AG04450 (cell line): ENCODE data around the gene ARMH1. TPM values are rescaled to one million over a fixed set of nuclear protein-coding genes. Genes with fewer than 3 reads are reported as not detected.

Experiments used
- CTCF ChIA-PET: fragments of 300-600, 350-600 bp; formaldehyde crosslinking; extraction: SDS; loops from one replicate; lab custom pipeline; 2022; ENCODE audit warnings: antibody characterized with exemption, inconsistent platforms; lab: Charles Lee
- POLR2A ChIA-PET: fragments of 350-600 bp; formaldehyde crosslinking; extraction: SDS; loops from one replicate; lab custom pipeline; 2021; ENCODE audit warnings: antibody characterized with exemption, inconsistent platforms; lab: Yijun Ruan, JAX
- DNase-seq: peaks from one replicate; pipeline ENCODE4 v3.0.0-alpha.2; 2011; ENCODE audit warnings: low read depth, low spot score
- H3K27ac ChIP-seq: one replicate; pipeline ENCODE4 v1.5.1; 2012; ENCODE audit warnings: low read depth, low read length, control low read depth
- H3K27me3 ChIP-seq: one replicate; pipeline ENCODE4 v1.6.0; 2012; ENCODE audit warnings: low read length; ENCODE audit not compliant: control insufficient read depth, insufficient read depth
- H3K4me3 ChIP-seq: 2 replicates; pipeline ENCODE4 v1.5.1; 2011; ENCODE audit warnings: mild to moderate bottlenecking, low read depth, low read length, control low read depth
- H3K9me3 ChIP-seq: 2 replicates; pipeline ENCODE4 v1.5.1; 2012; ENCODE audit warnings: low read length; ENCODE audit not compliant: control insufficient read depth, insufficient read depth
- polyA plus RNA-seq: library from polyadenylated mRNA; depleted of rRNA; stranded (reverse); fragments of >200 nt; gene quantifications from 2 replicates; pipeline ENCODE4 v1.2.3, GENCODE V29; 2011
- TF ChIP-seq, protein P1 (sequence below): IDR thresholded peaks from 2 replicates; pipeline ENCODE4 v1.5.1; 2011; ENCODE audit warnings: low read depth, low read length, control low read depth, inconsistent platforms

ARMH1 gene
- polyA plus RNA-seq, 1 experiment: 2.7 TPM

DNA sequence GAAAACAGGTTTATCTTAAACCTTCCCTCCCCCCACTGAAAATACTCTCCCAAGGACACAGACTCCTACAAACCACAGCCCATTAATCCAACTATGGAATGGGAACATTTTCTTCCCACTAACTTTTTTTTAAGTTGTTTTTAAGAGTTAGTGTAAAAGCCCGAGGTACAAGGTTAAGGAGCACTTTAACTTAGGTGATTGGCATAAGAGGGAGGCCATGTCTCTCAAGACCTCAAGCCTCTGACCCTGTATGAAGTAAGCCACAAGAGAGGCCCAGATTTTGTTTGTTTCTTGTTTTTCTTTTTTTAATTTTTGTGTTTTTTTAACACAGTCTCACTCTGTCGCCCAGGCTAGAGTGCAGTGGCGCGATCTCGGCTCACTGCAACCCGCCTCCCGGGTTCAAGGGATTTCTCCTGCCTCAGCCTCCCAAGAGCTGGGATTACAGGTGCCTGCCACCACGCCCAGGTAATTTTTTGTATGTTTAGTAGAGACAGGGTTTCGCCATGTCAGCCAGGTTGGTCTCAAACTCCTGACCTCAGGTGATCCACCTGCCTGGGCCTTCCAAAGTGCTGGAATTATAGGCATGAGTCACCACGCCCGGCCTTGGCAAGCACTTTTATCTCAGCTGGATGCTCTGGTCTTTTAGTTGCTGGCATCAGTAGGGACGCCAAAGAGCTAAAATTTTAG is 14.4 kb downstream of the ARMH1 start:
- H3K27ac ChIP-seq: no peak overlapping the region
- CTCF ChIA-PET: no interaction called here
- no peak overlapping the region for H3K4me3 ChIP-seq
- H3K27me3 ChIP-seq: peaks cover 7% of the 10 kb centered on the region
- POLR2A ChIA-PET: no interaction called here
- DNase-seq: no peak
- no peaks in the 10 kb centered on the region for H3K9me3 ChIP-seq
- TF ChIP-seq, protein P1, sequence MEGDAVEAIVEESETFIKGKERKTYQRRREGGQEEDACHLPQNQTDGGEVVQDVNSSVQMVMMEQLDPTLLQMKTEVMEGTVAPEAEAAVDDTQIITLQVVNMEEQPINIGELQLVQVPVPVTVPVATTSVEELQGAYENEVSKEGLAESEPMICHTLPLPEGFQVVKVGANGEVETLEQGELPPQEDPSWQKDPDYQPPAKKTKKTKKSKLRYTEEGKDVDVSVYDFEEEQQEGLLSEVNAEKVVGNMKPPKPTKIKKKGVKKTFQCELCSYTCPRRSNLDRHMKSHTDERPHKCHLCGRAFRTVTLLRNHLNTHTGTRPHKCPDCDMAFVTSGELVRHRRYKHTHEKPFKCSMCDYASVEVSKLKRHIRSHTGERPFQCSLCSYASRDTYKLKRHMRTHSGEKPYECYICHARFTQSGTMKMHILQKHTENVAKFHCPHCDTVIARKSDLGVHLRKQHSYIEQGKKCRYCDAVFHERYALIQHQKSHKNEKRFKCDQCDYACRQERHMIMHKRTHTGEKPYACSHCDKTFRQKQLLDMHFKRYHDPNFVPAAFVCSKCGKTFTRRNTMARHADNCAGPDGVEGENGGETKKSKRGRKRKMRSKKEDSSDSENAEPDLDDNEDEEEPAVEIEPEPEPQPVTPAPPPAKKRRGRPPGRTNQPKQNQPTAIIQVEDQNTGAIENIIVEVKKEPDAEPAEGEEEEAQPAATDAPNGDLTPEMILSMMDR: no peak

DNA sequence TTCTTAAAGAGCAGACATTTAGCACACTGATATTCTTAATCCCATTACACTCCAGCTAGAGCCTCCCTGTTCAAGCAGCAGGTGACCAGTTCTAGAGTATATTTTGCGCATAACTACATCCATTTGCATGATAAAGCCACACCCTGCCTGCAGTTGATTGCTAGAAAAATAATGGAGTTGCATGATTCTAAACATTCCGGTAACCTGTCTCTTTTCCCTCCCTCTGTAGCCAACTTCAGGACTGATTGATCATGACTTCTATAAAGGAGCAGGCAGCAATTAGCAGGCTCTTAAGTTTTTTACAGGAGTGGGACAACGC is 14.9 kb downstream of the ARMH1 start:
- H3K27me3 ChIP-seq: peaks cover 7% of the 10 kb centered on the region
- DNase-seq: no peak
- CTCF ChIA-PET: no interaction called here
- no peaks in the 10 kb centered on the region for H3K9me3 ChIP-seq
- POLR2A ChIA-PET: no interaction called here
- H3K4me3 ChIP-seq: no peak overlapping the region
- TF ChIP-seq, protein P1: no peak
- no peak overlapping the region for H3K27ac ChIP-seq

DNA sequence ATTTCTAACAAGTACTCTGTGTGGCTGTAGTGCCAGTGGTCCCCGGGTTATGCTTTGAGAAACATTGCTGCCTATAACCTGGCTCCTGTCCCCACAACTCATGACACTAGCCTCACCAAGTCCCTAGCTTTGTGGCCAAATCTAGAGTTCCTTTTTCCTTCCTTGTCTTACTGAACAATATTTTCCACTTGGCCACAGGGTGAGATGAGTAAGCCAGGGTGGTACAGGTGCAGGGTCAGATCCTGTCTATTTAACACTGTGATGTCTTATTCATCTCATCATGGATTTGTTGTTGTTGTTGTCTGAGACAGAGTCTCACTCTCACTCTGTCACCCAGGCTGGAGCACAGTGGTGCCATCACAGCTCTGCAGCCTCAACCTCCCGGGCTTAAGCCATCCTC is 18.6 kb downstream of the ARMH1 start:
- DNase-seq: no peak
- ChIA-PET CTCF (no interaction called here), POLR2A (no interaction called here)
- TF ChIP-seq, protein P1: no peak
- peaks cover 9% of the 10 kb centered on the region for H3K27me3 ChIP-seq
- no peaks in the 10 kb centered on the region for H3K9me3 ChIP-seq
- H3K4me3 ChIP-seq: no peak overlapping the region
- H3K27ac ChIP-seq: no peak overlapping the region

DNA sequence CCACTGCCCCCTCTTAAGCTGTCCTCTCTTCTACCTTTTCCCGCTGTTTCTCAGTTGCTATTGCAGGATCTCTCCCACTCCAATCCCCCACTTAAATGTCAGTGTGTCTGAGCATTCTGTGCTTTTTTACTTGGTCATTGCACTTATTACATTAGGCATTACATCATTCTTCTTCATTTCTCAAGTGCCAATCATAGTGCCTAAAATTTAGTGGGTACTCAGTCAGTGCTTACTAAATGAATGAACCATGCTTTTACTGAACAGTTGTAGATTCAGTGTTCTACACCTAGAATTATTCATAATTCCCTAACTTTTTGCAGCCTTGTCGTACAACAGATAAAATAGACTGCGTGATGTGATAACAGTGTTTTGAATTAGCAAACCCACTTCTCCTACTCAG is 19.4 kb downstream of the ARMH1 start:
- peaks cover 6% of the 10 kb centered on the region for H3K27me3 ChIP-seq
- DNase-seq: no peak
- no peaks in the 10 kb centered on the region for H3K9me3 ChIP-seq
- ChIA-PET CTCF (no interaction called here), POLR2A (no interaction called here)
- H3K27ac ChIP-seq: no peak overlapping the region
- TF ChIP-seq, protein P1: no peak
- no peak overlapping the region for H3K4me3 ChIP-seq

DNA sequence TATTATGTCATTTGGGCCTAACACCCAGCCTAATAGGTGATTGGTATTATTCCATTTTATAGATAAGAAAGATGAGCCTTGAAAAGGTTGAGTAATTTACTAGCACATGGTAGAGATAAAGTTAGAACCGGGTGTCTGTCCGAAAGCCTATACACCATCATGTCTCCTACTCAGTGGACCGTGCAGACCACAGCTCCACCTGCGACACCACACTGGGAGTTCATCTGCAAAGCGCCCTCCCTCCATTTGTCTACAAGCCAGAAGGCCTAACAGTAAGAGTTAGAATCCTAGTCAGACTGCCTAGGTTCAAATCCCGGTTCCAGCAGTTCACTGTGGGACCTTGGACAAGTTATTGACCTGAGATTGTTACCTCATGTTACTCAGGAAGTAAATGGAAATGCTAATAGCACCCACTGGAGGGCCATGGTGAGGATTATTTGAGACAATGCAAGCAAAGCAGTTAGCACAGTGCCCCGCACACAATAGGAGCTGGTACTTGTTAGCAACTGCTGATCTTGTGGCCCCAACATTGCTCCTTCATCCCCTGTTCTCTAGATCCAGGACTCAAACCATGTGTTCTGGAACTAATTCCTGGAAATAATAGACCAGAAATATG is 20.5 kb downstream of the ARMH1 start:
- CTCF ChIA-PET: interaction anchor here (1.0 kb wide), 1 partner anchor 36 kb away, joined by 4 read pairs; the partner anchor contains the start of gene RNU5D-1
- Histone ChIP-seq H3K9me3 (no peaks in the 10 kb centered on the region), H3K27ac (no peak overlapping the region), H3K27me3 (peaks cover 2% of the 10 kb centered on the region), H3K4me3 (no peak overlapping the region)
- TF ChIP-seq, protein P1: no peak
- DNase-seq: no peak
- POLR2A ChIA-PET: no interaction called here
